ENCODE results near the gene PCYT2.

Gene PCYT2

GRCh38 chr17:81912441-81913309 is 1.5 kb upstream of the PCYT2 start:
- no peak for DNase-seq

GRCh38 chr17:81911969-81912368 is 770 bp upstream of the PCYT2 start:
- DNase-seq, result no peak

GRCh38 chr17:81910840-81911276 is 341 bp downstream of the PCYT2 start:
- DNase-seq, result no peak

- no peak for DNase-seq
Observed at GRCh38 chr17:81909966-81910839, 996 bp downstream of the PCYT2 start.

GRCh38 chr17:81909231-81909630 is 2.0 kb downstream of the PCYT2 start:
- DNase-seq, result no peak

- no peak for DNase-seq
Observed at GRCh38 chr17:81908793-81909192, 2.4 kb downstream of the PCYT2 start.

- no peak for DNase-seq
Observed at GRCh38 chr17:81907219-81908145, 3.7 kb downstream of the PCYT2 start.

- DNase-seq, result no peak
Observed at GRCh38 chr17:81906476-81907218, 4.6 kb downstream of the PCYT2 start.

- DNase-seq, result no peak
Observed at GRCh38 chr17:81905993-81906392, 5.2 kb downstream of the PCYT2 start.

GRCh38 chr17:81905424-81905875 is 5.7 kb downstream of the PCYT2 start:
- no peak for DNase-seq

- no peak for DNase-seq
Observed at GRCh38 chr17:81904600-81905423, 6.4 kb downstream of the PCYT2 start.

- no peak for DNase-seq
Observed at GRCh38 chr17:81903896-81904599, 7.2 kb downstream of the PCYT2 start.

GRCh38 chr17:81903415-81903831 is 7.8 kb downstream of the PCYT2 start:
- no peak for DNase-seq

- no peak for DNase-seq
Observed at GRCh38 chr17:81902653-81903414, 8.4 kb downstream of the PCYT2 start.

GRCh38 chr17:81902023-81902652 is 9.1 kb downstream of the PCYT2 start, which contains the start of gene NPB:
Gene NPB, plus strand, starts transcription at chr17:81902238. Its CDS starts 40 bp downstream, at chr17:81902278.
- DNase-seq, result no peak

GRCh38 chr17:81901167-81902022 is 9.8 kb downstream of the PCYT2 start:
- no peak for DNase-seq

- DNase-seq, result no peak
Observed at GRCh38 chr17:81900181-81900820, 10.9 kb downstream of the PCYT2 start.
